ENCODE measurements around the gene PCSK7. TPM values are rescaled to one million over a fixed set of nuclear protein-coding genes. Genes with fewer than 3 reads are reported as not detected.

PCSK7 gene
- total RNA-seq, 1 experiment from 2014 or later: 50.7 TPM

- H3K36me3 Mint-ChIP-seq (ENCODE audit: insufficient read depth in 1 of 3, low read depth in 3 of 3): peaks cover 3 to 43% (median 27%) of the 10 kb centered on the region in 3 experiments; a peak in 6 of 7 replicates
- peaks cover 0 to 2% of the 10 kb centered on the region in 2 experiments; a peak in 1 of 5 replicates for H3K9me3 Mint-ChIP-seq
- Histone ChIP-seq H3K9ac (ENCODE audit: extremely low read depth, insufficient read length, low read length) (no peak overlapping the region), H3K14ac (ENCODE audit: insufficient read depth, low read length) (no peak overlapping the region), H3K4ac (ENCODE audit: low read depth, low read length) (no peak overlapping the region), H3K27ac (ENCODE audit: insufficient read length, low read depth, low read length) (no peak overlapping the region), H3K18ac (ENCODE audit: insufficient read length, low read depth, low read length) (no peak overlapping the region), H3K79me1 (ENCODE audit: insufficient read depth, low read depth, low read length, poor library complexity, severe bottlenecking) (no peaks in the 10 kb centered on the region), H2BK20ac (ENCODE audit: low read depth, low read length, poor library complexity, severe bottlenecking) (no peak overlapping the region), H4K20me1 (ENCODE audit: control insufficient read depth, insufficient read depth, insufficient read length) (no peaks in the 10 kb centered on the region), H3K23me2 (ENCODE audit: insufficient read length, low read depth, low read length, poor library complexity, severe bottlenecking) (no peaks in the 10 kb centered on the region), H3K27me3 (ENCODE audit: insufficient read depth, low read length) (no peaks in the 10 kb centered on the region), H4K8ac (replicated peaks; ENCODE audit: insufficient read length, low read depth, low read length) (no peak overlapping the region), H2BK12ac (ENCODE audit: insufficient read length, low read depth, low read length) (no peak overlapping the region), H4K91ac (ENCODE audit: insufficient read length, low read depth, low read length) (no peak overlapping the region), H3K4me2 (ENCODE audit: insufficient read depth, insufficient read length, low read length) (no peak overlapping the region), H2AFZ (ENCODE audit: low read length) (no peak overlapping the region), H2AK5ac (ENCODE audit: insufficient read length, low read length) (no peak overlapping the region), H2BK5ac (ENCODE audit: insufficient read length, low read length) (no peak overlapping the region), H3K4me1 (ENCODE audit: insufficient read depth, low read length) (no peaks in the 10 kb centered on the region), H3K56ac (ENCODE audit: insufficient read length, low read depth, low read length) (no peak overlapping the region), H3K79me2 (ENCODE audit: insufficient read depth, low read length) (no peaks in the 10 kb centered on the region), H2BK15ac (ENCODE audit: low read depth, low read length) (no peak overlapping the region), H3T11ph (ENCODE audit: low read length) (no peak overlapping the region), H2BK120ac (ENCODE audit: low read depth, low read length, poor library complexity, severe bottlenecking) (no peak overlapping the region), H4K5ac (ENCODE audit: insufficient read length, low read depth, low read length) (no peak overlapping the region), H3K23ac (ENCODE audit: insufficient read length, low read depth, low read length) (no peak overlapping the region), H3K9me3 (ENCODE audit: control insufficient read depth, low read depth, low read length) (no peaks in the 10 kb centered on the region)
- DNase-seq: no peak
- TF ChIP-seq, protein P1, sequence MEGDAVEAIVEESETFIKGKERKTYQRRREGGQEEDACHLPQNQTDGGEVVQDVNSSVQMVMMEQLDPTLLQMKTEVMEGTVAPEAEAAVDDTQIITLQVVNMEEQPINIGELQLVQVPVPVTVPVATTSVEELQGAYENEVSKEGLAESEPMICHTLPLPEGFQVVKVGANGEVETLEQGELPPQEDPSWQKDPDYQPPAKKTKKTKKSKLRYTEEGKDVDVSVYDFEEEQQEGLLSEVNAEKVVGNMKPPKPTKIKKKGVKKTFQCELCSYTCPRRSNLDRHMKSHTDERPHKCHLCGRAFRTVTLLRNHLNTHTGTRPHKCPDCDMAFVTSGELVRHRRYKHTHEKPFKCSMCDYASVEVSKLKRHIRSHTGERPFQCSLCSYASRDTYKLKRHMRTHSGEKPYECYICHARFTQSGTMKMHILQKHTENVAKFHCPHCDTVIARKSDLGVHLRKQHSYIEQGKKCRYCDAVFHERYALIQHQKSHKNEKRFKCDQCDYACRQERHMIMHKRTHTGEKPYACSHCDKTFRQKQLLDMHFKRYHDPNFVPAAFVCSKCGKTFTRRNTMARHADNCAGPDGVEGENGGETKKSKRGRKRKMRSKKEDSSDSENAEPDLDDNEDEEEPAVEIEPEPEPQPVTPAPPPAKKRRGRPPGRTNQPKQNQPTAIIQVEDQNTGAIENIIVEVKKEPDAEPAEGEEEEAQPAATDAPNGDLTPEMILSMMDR (conservative IDR thresholded peaks at IDR 0.05): no peak
- H3K4me3 Mint-ChIP-seq: no peak overlapping the region
- no CpG with 5 or more reads among the region's 15 CpGs for WGBS (ENCODE audit: extremely low coverage, insufficient read length, low lambda C conversion rate)
- peak overlapping the region in 1 of 3 experiments; percentile 35; a peak in 2 of 7 replicates for H3K27ac Mint-ChIP-seq
- peaks cover 10 to 11% of the 10 kb centered on the region in 2 experiments for H3K4me1 Mint-ChIP-seq
- H3K27me3 Mint-ChIP-seq (ENCODE audit: low read depth): no peaks in the 10 kb centered on the region
Observed at GRCh38 chr11:117193130-117194020, 38.5 kb downstream of the PCSK7 start.
